Motor neuron (in vitro differentiated cells): ENCODE measurements around the gene RHD. TPM values are rescaled to one million over a fixed set of nuclear protein-coding genes. Genes with fewer than 3 reads are reported as not detected.
"Not testable (repeated sequence)": the region's sequence is repeated elsewhere in the genome, so short reads cannot be mapped to it uniquely, and the experiment has no call there.

Experiments
- ATAC-seq, 8 experiments: fragments of 200-7000 bp; cut with Tn5 transposase; replicated peaks in 6 of 8; 2 replicates each; pipeline ENCODE4 v1.8.0; 2021; ENCODE audit warnings: mild to moderate bottlenecking in 8 of 8, moderate library complexity in 8 of 8
- H3K27ac ChIP-seq, 2 donors: fragments of 250-450 bp; sonication (Bioruptor Pico); 2 replicates each; pipeline ENCODE4 v1.9.0; 2021; ENCODE audit warnings: antibody characterized with exemption in 2 of 2, mild to moderate bottlenecking in 2 of 2, moderate library complexity in 1 of 2
- H3K4me1 ChIP-seq, 2 donors: fragments of 250-450 bp; sonication (Bioruptor Pico); replicated peaks in 1 of 2; 2 replicates each; pipeline ENCODE4 v1.6.1; 2021; ENCODE audit warnings: antibody characterized with exemption in 2 of 2, mild to moderate bottlenecking in 2 of 2, moderate library complexity in 1 of 2
- H3K4me3 ChIP-seq, 5 donors: fragments of 250-450 bp; sonication (Bioruptor Pico); 2 replicates each; pipeline ENCODE4 v1.9.0; 2021; ENCODE audit warnings: antibody characterized with exemption in 5 of 5, mild to moderate bottlenecking in 5 of 5, moderate library complexity in 4 of 5
- WGBS, 10 experiments: fragments of 450-650 bp; shearing (Covaris generic); methylation state at CpG; one replicate each; pipeline ENCODE4 v1.0.0; 2022; 5-methylcytosine and 5-hydroxymethylcytosine counted together
- in situ Hi-C, 9 experiments: fragments of 400-800 bp; cut with MboI; loops; one replicate each; pipeline ENCODE4 v1.15.0; 2021; ENCODE audit warnings: low sequenced_read_pairs in 9 of 9, low pct_unique_long_range_greater_than_20kb in 2 of 9; ENCODE audit not compliant: unreplicated experiment in 9 of 9
- total RNA-seq, 8 experiments: library from RNA; unstranded; fragments of 300-600 nt; gene quantifications; 2 replicates each; pipeline versions ENCODE4 v1.2.3 to v1.2.4, GENCODE V29; 2022

The RHD gene
- total RNA-seq, 8 experiments from 2014 or later = 0.10 to 1.1 (median 0.44) TPM

DNA sequence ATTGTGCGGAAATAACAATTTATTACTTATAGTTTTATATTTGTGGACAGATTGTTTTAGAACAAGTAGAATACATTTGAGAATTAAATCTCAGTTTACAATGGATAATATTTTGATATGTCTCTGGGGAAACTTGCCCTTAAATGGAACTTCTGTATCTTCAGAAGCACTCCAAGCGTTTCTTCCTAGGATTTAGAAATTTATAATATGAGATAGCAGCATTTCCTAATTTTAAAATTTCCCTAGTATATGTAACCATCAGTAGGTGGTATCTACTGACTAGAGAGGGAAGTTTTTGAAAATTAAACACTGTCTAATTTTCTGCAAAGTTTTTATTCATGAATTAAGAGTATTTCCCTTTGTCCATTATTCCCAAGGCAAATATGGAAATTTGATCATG is 21.1 kb downstream of the RHD start:
- in situ Hi-C loops, ATAC-seq, H3K27ac ChIP-seq, H3K4me1 ChIP-seq, H3K4me3 ChIP-seq: not testable (repeated sequence)
- WGBS, 10 experiments = 80 to 92% (median 83%) methylated on average over 1 to 2 of the region's 2 CpGs; no CpG with 5 or more reads in 7 of the 10 experiments

DNA sequence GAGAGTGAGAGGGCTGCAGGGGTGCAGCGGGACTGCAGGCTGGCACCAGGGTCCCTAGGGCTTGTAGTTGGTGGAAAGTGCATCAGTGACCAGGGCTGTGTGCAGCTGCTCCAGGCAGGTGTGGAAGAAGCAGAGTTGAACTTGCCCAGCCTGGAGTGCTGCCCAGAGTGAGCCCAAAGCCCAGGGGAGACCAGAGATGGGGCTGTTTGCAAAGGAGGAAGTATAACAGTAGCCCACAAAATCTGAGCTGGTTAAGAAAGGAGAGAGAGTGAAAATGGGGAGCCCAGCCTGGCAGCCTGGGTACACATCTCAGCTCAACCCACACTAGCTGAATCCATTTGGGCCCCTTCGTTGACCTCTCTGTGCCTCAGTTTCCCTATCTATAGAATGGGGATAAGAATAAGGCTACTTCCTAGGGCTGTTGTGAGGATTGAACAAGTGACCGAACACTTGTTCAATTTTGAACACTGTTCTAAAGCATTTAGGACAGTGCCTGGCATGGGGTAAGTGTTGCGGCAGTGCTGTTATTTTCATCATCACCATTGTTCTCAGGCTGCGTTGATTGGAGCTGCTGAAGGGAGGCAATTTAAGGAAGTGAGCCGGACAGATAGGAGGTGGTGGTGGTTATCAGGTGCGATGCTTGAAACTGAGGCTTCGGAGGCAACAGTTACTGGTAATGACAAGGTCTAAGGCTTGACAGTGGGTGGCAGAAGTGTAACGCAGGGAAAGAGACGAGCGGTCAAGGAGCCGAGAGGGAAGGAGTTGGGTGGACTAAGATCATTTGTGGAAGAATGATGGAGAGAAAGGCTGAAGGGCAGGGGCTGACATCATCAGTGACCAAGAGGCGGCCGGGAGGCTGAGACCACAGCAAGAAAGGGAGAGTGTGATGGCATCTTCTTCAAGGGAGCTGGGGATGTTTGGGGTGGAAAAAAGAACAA is 22.8 kb downstream of the RHD start:
- WGBS, 10 experiments = no CpG with 5 or more reads among the region's 14 CpGs
- ATAC-seq = peak in 7 of 8 experiments; percentile 34 to 86 (median 62)
- H3K4me1 ChIP-seq, H3K4me3 ChIP-seq, H3K27ac ChIP-seq, in situ Hi-C loops: not testable (repeated sequence)

DNA sequence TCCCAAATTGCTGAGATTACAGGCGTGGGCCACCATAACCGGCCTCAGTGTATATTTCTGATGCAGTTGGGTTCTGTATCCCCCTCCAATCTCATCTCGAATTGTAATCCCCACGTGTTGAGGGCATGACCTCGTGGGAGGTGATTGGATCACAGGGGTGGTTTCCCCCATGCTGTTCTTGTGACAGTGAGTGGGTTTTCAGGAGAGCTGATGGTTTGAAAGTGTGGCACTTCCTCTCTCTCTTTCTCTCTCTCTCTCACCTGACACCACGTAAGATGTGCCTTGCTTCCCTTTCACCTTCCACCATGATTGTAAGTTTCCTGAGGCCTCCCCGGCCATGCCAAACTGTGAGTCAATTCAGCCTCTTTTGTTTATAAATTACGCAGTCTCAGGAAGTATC is 24.2 kb downstream of the RHD start:
- in situ Hi-C loops, H3K4me3 ChIP-seq, H3K27ac ChIP-seq, ATAC-seq, H3K4me1 ChIP-seq: not testable (repeated sequence)
- WGBS, 10 experiments = 83% methylated on average over 1 of the region's 8 CpGs; no CpG with 5 or more reads in 9 of the 10 experiments

DNA sequence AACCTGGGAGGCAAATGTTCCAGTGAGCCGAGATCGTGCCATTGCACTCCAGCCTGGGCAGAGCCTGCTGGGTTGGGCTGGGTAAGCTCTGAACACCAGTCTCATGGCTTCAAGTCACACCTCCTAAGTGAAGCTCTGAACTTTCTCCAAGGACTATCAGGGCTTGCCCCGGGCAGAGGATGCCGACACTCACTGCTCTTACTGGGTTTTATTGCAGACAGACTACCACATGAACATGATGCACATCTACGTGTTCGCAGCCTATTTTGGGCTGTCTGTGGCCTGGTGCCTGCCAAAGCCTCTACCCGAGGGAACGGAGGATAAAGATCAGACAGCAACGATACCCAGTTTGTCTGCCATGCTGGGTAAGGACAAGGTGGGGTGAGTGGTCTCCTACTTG is 28.4 kb downstream of the RHD start:
- in situ Hi-C loops, ATAC-seq, H3K27ac ChIP-seq, H3K4me1 ChIP-seq, H3K4me3 ChIP-seq: not testable (repeated sequence)
- 94 to 98% methylated on average over 6 of the region's 9 CpGs; no CpG with 5 or more reads in 8 of the 10 experiments for WGBS, 10 experiments

DNA sequence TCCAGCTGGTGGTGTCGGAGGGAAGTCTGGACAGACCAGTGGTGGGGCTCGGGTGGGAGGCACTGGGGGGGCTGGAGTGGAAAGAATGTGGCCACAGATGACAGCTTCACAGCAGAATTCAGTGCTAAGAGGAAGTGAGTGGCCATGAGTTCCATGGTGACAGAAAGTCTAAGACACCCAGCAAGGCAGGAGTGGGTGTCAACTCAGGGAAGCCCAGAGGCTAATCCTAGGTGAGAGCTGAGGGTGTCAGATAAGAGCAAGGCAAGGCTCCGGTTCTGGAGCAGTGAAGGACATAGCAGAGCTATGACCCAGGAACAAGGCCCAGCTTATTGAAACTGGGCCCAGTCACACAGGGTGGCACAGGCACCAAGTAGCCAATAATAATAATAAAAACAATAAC is 30.0 kb downstream of the RHD start:
- 90% methylated on average over 2 of the region's 3 CpGs; no CpG with 5 or more reads in 9 of the 10 experiments for WGBS, 10 experiments
- H3K4me3 ChIP-seq, in situ Hi-C loops, ATAC-seq, H3K27ac ChIP-seq, H3K4me1 ChIP-seq: not testable (repeated sequence)

DNA sequence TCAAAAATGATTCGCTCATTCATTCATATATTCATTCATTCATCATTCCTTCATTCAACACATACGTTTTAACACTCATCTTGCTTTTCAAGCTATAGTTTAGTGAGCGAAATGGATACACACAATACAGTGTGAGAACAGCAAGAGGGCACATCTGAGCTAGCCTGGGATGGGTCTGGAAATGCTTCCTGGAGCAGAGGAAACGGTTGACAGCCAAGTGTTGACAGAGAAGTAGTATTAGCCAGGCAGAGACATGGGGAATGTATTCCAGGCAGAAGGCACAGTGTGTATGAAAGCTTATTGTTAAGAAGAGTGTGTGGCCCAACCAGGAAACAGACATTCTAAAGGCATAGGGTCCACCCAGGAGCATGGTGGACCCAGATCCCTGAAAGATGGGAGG is 32.6 kb downstream of the RHD start:
- H3K4me1 ChIP-seq, in situ Hi-C loops, H3K4me3 ChIP-seq, H3K27ac ChIP-seq, ATAC-seq: not testable (repeated sequence)
- WGBS, 10 experiments = 40 to 97% (median 90%) methylated on average over 2 to 3 of the region's 4 CpGs; no CpG with 5 or more reads in 6 of the 10 experiments

DNA sequence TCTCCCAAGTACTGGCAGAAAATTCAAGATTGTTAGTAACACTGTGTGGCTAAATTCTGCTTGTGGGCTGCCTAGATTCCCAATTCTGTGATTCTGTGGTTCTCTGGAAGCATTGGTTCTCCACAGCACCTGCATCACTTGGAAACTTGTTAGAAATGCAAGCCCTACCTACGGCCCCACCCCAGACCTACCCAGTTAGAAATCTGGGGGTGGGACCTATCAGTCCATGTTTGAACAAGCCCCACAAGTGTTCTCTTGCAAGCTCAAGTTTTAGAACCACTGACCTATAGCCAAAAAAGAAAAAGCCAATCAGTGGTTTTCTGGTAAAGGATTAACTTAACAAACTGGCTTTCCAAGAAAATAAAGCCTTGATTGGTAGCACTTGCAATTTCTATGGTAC is 35.9 kb downstream of the RHD start:
- ATAC-seq = not testable (repeated sequence)
- no CpG with 5 or more reads among the region's 1 CpG for WGBS, 10 experiments

DNA sequence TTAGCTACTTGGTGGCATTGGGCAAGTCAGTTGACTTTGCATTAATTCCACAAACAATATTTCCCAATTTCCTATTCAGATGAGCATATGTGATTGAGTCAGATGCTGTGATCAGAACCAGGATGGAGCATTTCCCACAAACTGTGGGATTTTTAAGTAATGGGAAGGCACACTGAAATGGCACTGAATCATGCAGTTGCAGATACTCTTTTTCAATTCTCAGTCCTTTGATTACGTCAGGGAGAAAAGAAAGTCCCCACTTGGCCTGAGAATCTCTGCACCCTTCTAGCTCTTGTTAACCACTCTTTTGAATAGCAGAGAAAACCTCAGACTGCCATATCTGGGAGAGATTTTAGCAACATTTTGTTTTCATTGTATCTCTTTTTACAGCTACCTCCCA is 36.8 kb downstream of the RHD start:
- H3K4me1 ChIP-seq, H3K4me3 ChIP-seq, in situ Hi-C loops, H3K27ac ChIP-seq: not testable (repeated sequence)
- WGBS, 10 experiments = 50 to 100% methylated on average over 1 of the region's 1 CpG; no CpG with 5 or more reads in 8 of the 10 experiments
- peak in 3 of 8 experiments; percentile 49 to 84 (median 76) for ATAC-seq

More for the DNA sequence above, 35.9 kb downstream of the RHD start:
- H3K4me1 ChIP-seq, in situ Hi-C loops, H3K27ac ChIP-seq, H3K4me3 ChIP-seq: not testable (repeated sequence)

DNA sequence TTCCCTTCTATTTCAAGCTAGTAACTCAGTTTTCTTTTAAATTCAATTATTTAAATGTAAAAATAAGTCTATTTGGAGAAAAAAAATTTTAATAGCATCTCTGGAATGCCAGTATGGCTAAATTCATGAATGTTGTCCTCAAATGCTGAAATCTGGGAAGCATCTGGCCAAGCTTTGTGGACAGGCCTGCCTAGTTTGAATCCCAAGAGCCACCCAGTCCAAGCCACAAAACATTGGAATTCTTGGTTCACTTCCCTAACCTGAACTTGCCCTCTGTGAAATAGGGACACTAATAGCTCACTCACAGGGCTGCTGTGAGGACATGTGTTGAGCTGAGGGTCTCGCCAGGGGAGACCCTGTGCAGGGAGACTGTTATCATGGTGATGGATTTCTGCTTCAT is 37.2 kb downstream of the RHD start:
- H3K4me3 ChIP-seq, H3K4me1 ChIP-seq, H3K27ac ChIP-seq, in situ Hi-C loops: not testable (repeated sequence)
- 80 to 100% methylated on average over 1 of the region's 1 CpG; no CpG with 5 or more reads in 8 of the 10 experiments for WGBS, 10 experiments
- ATAC-seq = peak in 3 of 8 experiments; percentile 50 to 75 (median 68)

DNA sequence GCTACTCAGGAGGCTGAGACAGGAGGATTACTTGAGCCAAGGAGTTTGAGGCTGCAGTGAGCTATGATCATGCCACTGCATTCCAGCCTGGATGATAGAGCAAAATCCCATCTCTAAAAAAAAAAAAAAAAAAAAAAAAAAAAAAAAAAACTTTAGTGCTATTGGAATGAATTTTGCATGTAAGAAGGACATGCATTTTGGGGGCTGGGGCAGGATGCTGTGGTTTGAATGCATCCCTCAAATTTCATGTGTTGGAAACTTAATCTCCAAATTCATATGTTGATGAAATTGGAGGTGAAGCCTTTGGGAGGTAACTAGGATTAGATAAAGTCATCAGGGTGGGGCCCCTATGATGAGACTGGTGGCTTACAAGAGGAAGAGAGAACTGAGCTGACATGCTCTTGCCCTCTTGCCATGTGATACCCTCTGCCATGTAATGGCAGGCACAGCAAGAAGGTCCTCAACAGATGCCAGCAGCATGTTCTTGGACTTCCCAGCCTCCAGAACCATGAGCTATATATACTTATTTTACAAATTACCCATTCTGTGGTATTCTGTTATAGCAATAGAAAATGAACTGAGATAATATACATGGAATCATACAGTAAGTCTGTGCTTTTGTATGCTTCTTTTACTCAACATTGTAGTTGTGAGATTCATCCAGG is 40.6 kb downstream of the RHD start:
- ATAC-seq, H3K4me1 ChIP-seq, in situ Hi-C loops, H3K27ac ChIP-seq, H3K4me3 ChIP-seq: not testable (repeated sequence)

DNA sequence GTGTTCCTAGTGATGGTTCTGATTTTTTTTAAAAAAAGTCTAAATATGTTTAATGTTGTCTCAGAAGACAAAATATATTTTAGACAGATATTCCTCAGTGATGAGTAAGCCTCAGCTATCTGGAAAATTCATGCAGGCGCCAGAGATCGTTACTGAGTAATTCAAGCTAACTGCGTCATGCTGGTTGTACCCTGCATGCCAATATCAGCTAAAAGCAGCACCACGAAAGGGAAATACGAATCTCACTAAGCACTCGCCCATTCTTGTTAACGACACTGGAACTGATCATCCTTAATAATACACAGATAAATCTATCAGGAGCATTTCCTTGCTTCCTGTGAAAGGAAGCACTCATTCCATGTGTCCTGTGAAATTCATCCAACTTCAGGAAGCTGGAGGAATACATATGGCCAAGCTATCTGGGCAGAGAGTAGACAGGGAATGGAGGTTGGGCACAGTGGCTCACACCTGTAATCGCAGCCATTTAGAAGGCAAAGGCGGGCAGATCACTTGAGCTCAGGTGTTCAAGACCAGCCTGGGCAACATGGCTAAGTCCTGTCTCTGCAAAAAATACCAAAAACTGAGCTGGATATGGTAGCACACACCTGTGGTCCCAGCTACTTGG is 48.1 kb downstream of the RHD start:
- H3K27ac ChIP-seq, H3K4me3 ChIP-seq, H3K4me1 ChIP-seq, in situ Hi-C loops: not testable (repeated sequence)
- ATAC-seq = peak in 2 of 8 experiments; percentile 60 to 99
- 80 to 93% (median 89%) methylated on average over 1 to 9 of the region's 9 CpGs; no CpG with 5 or more reads in 6 of the 10 experiments for WGBS, 10 experiments

DNA sequence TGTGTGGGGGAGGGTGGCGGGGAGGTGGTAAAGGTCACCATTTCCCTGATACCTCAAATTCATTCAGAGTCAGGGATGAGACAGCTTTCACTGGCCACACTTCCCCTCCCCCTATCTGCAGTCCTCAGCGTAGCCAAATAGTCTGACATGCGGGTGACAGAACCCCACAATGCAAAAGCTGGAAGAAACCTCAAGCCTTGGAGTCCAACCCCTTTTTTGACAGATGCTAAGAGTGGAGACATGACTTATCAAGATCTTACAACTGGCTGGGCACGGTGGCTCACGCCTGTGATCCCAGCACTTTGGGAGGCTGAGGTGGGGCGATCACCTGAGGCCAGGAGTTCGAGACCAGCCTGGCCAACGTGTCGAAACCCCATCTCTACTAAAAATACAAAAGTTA is 49.8 kb downstream of the RHD start:
- H3K4me1 ChIP-seq, H3K4me3 ChIP-seq, H3K27ac ChIP-seq, ATAC-seq, in situ Hi-C loops: not testable (repeated sequence)
- 85% methylated on average over 6 of the region's 9 CpGs; no CpG with 5 or more reads in 9 of the 10 experiments for WGBS, 10 experiments

DNA sequence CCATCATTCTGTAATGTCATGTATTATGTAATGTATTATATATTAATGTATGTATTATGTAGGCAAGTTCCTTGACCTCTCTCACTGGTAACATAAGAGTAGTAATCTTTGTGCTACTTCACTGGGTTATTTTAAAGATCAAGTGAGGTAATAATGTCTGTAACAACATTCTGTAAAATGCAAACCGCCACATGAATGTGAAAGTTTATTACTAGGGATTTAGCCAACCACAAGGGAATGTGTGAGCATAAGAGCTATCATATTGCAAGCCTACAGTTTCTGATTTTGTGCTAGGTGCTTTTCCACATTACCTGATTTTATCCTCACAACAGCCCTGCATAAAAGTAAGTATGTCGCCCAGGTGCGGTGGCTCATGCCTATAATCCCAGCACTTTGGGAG is 52.1 kb downstream of the RHD start:
- H3K4me1 ChIP-seq, H3K27ac ChIP-seq, H3K4me3 ChIP-seq, in situ Hi-C loops: not testable (repeated sequence)
- peak in 1 of 8 experiments; percentile 52 for ATAC-seq
- WGBS, 10 experiments = no CpG with 5 or more reads among the region's 3 CpGs
